ENCODE measurements around the gene OCLN. TPM values are rescaled to one million over a fixed set of nuclear protein-coding genes. Genes with fewer than 3 reads are reported as not detected.
"Not testable (repeated sequence)": the region's sequence is repeated elsewhere in the genome, so short reads cannot be mapped to it uniquely, and the experiment has no call there.

The OCLN gene
- polyA plus RNA-seq, 1 donor from 2014 or later, result 6.5 TPM

DNA sequence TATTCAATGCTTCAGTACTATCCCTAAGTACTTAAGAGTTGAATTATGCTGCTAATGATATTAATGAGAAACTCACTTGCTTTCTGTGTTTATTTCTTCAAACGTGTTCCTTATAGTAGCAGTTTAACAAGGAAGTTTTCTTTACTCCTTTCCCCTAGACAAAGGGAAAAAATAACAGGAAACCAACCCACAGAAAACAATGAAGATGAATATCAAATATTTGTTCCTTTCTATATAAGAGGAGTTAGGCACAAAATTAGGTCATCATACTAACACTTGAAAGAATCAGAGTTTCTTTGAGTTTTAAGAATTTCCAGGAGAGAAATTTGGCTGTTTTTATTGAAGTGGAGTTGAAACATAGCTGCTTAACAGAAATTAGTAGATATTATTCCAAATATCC, 15.4 kb upstream of the OCLN start:
- TF ChIP-seq EZH2 (IDR thresholded peaks at IDR 0.05; ENCODE audit: borderline replicate concordance, insufficient read depth, low read length, poor library complexity, severe bottlenecking), result no peak
- no peak for TF ChIP-seq EP300 (conservative IDR thresholded peaks at IDR 0.05; ENCODE audit: poor library complexity, severe bottlenecking)
- no peak for TF ChIP-seq SMC3 (conservative IDR thresholded peaks at IDR 0.05; ENCODE audit: poor library complexity)
- no peak for TF ChIP-seq CTCF (IDR thresholded peaks at IDR 0.05; ENCODE audit: poor library complexity, severe bottlenecking)
- TF ChIP-seq, protein P1, sequence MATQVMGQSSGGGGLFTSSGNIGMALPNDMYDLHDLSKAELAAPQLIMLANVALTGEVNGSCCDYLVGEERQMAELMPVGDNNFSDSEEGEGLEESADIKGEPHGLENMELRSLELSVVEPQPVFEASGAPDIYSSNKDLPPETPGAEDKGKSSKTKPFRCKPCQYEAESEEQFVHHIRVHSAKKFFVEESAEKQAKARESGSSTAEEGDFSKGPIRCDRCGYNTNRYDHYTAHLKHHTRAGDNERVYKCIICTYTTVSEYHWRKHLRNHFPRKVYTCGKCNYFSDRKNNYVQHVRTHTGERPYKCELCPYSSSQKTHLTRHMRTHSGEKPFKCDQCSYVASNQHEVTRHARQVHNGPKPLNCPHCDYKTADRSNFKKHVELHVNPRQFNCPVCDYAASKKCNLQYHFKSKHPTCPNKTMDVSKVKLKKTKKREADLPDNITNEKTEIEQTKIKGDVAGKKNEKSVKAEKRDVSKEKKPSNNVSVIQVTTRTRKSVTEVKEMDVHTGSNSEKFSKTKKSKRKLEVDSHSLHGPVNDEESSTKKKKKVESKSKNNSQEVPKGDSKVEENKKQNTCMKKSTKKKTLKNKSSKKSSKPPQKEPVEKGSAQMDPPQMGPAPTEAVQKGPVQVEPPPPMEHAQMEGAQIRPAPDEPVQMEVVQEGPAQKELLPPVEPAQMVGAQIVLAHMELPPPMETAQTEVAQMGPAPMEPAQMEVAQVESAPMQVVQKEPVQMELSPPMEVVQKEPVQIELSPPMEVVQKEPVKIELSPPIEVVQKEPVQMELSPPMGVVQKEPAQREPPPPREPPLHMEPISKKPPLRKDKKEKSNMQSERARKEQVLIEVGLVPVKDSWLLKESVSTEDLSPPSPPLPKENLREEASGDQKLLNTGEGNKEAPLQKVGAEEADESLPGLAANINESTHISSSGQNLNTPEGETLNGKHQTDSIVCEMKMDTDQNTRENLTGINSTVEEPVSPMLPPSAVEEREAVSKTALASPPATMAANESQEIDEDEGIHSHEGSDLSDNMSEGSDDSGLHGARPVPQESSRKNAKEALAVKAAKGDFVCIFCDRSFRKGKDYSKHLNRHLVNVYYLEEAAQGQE (IDR thresholded peaks at IDR 0.05; ENCODE audit: borderline replicate concordance), result no peak
- TF ChIP-seq TAF1 (IDR thresholded peaks at IDR 0.05; ENCODE audit: low read depth), result no peak
- no peak for TF ChIP-seq POLR2AphosphoS5 (IDR thresholded peaks at IDR 0.05)
- TF ChIP-seq RAD21 (conservative IDR thresholded peaks at IDR 0.05), result no peak
- no peak for TF ChIP-seq MXI1 (conservative IDR thresholded peaks at IDR 0.05; ENCODE audit: poor library complexity, severe bottlenecking)
- H3K36me3 ChIP-seq (ENCODE audit: insufficient read depth, low read length), result no peaks in the 10 kb centered on the region
- H3F3A ChIP-seq (ENCODE audit: insufficient read depth, low read length, poor library complexity, severe bottlenecking), result no peaks in the 10 kb centered on the region
- no peak overlapping the region for H3K27ac ChIP-seq (ENCODE audit: low read length)
- no peak overlapping the region for H3K4me3 ChIP-seq (ENCODE audit: low read length)
- H3K9me2 ChIP-seq (ENCODE audit: insufficient read depth, low read length), result no peaks in the 10 kb centered on the region
- H3K9me3 ChIP-seq (ENCODE audit: low read length), result no peaks in the 10 kb centered on the region
- H4K20me1 ChIP-seq (ENCODE audit: insufficient read depth), result no peaks in the 10 kb centered on the region
- no peak overlapping the region for H3K9ac ChIP-seq (ENCODE audit: low read length)
- no peaks in the 10 kb centered on the region for H3K79me2 ChIP-seq (replicated peaks; ENCODE audit: insufficient read depth, low read length)
- no peak overlapping the region for H2AFZ ChIP-seq (ENCODE audit: low read depth, low read length)
- H3K4me2 ChIP-seq (ENCODE audit: low read length), result no peak overlapping the region
- H3K27me3 ChIP-seq (ENCODE audit: insufficient read depth, low read depth, low read length), result no peaks in the 10 kb centered on the region

DNA sequence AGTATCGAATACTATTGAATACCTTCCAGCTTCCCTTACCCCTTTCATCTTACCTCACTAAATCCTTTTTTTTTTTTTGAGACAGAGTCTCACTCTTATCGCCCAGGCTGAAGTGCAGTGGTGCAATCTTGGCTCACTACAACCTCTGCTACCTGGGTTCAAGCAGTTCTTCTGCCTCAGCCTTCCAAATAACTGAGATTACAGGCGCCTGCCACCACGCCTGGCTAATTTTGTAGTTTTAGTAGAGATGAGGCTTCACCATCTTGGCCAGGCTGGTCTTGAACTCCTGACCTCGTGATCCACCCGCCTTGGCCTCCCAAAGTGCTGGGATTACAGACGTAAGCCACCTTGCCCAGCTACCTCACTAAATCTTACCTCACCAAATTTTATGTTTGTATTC, 14.3 kb upstream of the OCLN start:
- H3K36me3 ChIP-seq (ENCODE audit: insufficient read depth, low read length); H3K79me2 ChIP-seq (replicated peaks; ENCODE audit: insufficient read depth, low read length); H3K9me2 ChIP-seq (ENCODE audit: insufficient read depth, low read length): not testable (repeated sequence)

GRCh38 chr5:69484891-69485290, 7.7 kb upstream of the OCLN start:
- Histone ChIP-seq H3K4me2 (ENCODE audit: low read length) (no peak overlapping the region), H2AFZ (ENCODE audit: low read depth, low read length) (no peak overlapping the region), H3K27ac (ENCODE audit: low read length) (no peak overlapping the region), H3K4me3 (ENCODE audit: low read length) (no peak overlapping the region), H3K9me2 (ENCODE audit: insufficient read depth, low read length) (no peaks in the 10 kb centered on the region), H3K27me3 (ENCODE audit: insufficient read depth, low read depth, low read length) (no peaks in the 10 kb centered on the region), H3K9me3 (ENCODE audit: low read length) (no peaks in the 10 kb centered on the region), H4K20me1 (ENCODE audit: insufficient read depth) (no peaks in the 10 kb centered on the region), H3K36me3 (ENCODE audit: insufficient read depth, low read length) (no peaks in the 10 kb centered on the region), H3F3A (ENCODE audit: insufficient read depth, low read length, poor library complexity, severe bottlenecking) (no peaks in the 10 kb centered on the region), H3K9ac (ENCODE audit: low read length) (no peak overlapping the region), H3K79me2 (replicated peaks; ENCODE audit: insufficient read depth, low read length) (no peaks in the 10 kb centered on the region)
- TF ChIP-seq MXI1 (conservative IDR thresholded peaks at IDR 0.05; ENCODE audit: poor library complexity, severe bottlenecking) (no peak), CTCF (IDR thresholded peaks at IDR 0.05; ENCODE audit: poor library complexity, severe bottlenecking) (no peak), EP300 (conservative IDR thresholded peaks at IDR 0.05; ENCODE audit: poor library complexity, severe bottlenecking) (no peak)
- TF ChIP-seq, protein P1 (IDR thresholded peaks at IDR 0.05; ENCODE audit: borderline replicate concordance), result no peak

More for the DNA sequence above, 14.3 kb upstream of the OCLN start:
- not testable (repeated sequence) for H3K9me3 ChIP-seq (ENCODE audit: low read length); H3K4me2 ChIP-seq (ENCODE audit: low read length); H3F3A ChIP-seq (ENCODE audit: insufficient read depth, low read length, poor library complexity, severe bottlenecking); H3K9ac ChIP-seq (ENCODE audit: low read length); H4K20me1 ChIP-seq (ENCODE audit: insufficient read depth); H2AFZ ChIP-seq (ENCODE audit: low read depth, low read length); H3K27me3 ChIP-seq (ENCODE audit: insufficient read depth, low read depth, low read length); H3K27ac ChIP-seq (ENCODE audit: low read length); H3K4me3 ChIP-seq (ENCODE audit: low read length)

All from neural cell (in vitro differentiated cells).